Limb (tissue), 2 donors: ENCODE measurements around the gene CATSPER4.
"Not testable (repeated sequence)": the region's sequence is repeated elsewhere in the genome, so short reads cannot be mapped to it uniquely, and the experiment has no call there.

Experiments
- DNase-seq, 2 donors: peaks; one replicate each; pipeline ENCODE4 v3.0.0-alpha.2; 2016; ENCODE audit errors: extremely low spot score in 2 of 2

Gene CATSPER4

DNA sequence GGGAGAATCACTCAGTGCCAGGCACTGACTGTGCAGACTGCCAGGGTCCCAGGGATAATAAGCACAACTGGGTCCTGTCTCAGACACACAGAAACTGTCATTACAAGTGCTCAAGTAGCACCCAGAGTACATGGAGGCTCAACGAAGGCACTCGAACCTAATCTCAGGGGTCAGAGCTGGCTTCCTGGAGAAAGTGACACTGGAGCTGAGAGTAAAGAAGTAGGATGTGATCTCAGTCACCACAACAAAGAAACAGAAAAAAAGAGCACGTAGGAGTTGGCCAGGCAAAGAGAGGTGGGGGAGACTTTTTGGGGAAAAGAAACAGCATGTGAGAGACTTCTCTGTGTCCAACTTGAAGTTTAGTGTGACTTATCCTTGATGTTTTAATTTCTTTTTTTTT is 1.3 kb downstream of the CATSPER4 start:
- DNase-seq, result no peak

DNA sequence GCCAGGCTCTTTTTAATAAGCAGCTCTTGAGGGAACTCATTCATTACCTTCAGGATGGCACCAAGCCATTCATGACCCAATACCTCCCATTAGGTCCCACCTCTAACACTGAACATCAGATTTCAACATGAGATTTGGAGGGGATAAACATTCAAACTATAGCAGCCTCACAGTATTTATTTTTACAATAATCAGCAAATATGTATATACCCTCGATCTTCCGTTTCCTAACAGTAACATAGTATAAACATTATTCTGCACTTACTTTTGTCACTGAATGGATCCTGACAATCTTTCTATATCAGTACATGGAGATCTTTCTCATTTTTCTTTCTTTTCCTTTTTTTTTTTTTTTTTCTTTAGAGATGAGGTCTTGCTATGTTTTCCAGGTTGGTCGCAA is 5.4 kb downstream of the CATSPER4 start:
- DNase-seq, result no peak

GRCh38 chr1:26197301-26197700 is 6.9 kb downstream of the CATSPER4 start:
- DNase-seq, result no peak

DNA sequence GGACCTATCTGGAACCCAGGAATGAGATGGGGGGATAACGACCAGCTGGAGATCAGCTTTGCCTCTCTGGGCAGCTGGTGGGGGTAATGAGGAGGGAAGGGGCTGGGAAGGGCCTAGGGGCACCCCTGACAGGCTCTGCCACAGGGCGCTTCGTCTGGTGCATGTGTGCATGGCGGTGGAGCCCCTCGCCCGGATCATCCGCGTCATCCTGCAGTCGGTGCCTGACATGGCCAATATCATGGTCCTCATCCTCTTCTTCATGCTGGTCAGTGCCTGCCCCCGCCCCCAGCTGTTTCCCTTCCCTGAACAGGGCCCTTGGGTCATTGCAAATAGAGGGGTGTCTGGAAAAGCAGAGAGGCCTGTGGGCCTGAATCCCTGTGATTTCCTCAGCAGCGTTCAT is 7.4 kb downstream of the CATSPER4 start:
- no peak for DNase-seq

DNA sequence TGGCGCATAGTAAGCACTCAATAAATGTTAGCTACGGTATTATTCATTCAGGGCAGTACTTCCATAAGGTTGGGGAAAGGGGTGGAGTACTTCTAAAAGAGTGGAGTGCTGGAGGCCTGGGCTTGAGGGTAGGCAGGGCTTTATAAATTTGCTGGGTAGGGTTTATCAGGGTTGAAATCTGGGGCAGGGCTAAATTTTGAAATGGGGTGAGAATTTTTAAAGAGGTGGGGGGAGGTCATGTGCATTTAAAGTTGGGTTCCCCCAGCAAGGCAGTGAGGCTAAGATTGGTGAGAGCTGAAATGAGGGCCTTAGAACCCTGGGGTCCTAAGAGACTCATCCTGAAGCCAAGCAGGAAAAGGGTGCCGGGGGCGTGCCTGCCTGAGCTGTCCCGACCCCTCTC is 10.0 kb downstream of the CATSPER4 start:
- DNase-seq, result no peak

- no peak for DNase-seq
Measured at GRCh38 chr1:26203642-26204318, 13.4 kb downstream of the CATSPER4 start.

DNA sequence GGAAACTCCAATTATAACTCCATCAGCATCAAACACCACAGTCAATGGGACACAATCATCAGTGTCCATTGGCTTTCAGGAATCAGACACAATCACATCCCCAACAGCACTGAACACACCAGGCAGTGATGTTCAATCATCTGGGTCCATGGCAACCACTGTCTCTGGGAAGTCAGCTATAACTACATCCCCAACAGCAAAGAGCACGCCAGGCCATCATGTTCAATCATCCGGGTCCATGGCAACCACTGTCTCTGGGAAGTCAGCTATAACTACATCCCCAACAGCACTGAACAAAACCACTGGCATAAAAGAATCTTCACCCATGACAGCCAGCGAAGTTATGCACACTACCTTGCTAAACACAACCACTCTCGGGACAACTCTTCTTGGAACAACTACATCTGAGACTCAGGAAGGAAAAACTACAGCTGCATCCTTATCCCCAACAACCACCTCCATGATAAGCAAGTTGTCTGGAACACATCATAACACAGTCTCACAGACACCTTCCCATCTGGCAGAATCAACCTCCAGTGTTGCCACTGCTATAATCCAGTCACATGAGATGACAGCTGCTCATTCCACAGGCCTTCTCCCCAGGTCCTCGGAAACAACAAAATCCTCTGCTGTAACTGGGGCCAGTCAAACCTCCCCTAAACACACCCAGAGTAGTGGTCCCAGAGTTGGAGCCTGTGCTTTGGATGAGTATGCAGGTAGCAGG is 19.9 kb downstream of the CATSPER4 start:
- no peak for DNase-seq

DNA sequence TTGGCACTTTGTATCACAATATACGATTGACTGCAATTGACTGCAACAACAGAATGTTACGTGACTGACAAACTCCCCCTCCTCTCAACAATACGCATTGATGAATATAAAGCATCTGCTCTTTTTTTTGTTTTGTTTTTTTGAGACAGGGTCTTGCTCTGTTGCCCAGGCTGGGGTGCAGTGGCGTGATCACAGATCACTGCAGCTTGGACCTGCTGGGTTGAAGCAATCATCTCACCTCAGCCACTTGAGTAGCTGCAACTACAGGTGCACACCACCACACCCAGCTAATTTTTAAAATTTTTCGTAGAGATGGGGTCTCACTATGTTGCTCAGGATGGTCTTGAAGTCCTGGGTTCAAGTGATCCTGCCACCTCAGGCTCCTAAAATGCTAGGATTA is 22.3 kb downstream of the CATSPER4 start:
- DNase-seq, result no peak

- DNase-seq, result no peak
Measured at GRCh38 chr1:26213335-26213905, 23.0 kb downstream of the CATSPER4 start.

DNA sequence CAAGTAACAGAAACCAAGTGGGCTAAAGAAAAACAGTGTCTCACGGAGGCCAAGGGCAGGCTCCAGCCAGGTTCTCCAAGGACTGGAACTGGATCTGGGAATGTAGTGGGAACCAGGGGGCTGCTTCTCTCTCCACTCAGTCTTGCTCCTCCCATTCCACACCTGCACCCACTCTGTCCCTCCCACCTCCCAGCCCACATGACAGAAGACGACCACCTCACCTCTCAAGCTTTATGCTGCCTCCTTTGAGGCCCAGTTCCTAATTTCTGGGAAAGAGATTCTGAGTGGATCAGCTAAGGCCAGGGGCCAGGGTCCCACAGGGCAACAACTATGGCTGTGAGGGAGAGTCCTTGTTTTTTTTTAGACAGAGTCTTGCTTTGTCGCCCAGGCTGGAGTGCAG is 24.8 kb downstream of the CATSPER4 start:
- DNase-seq, result no peak

- no peak for DNase-seq
Measured at GRCh38 chr1:26218906-26219494, 28.6 kb downstream of the CATSPER4 start.

DNA sequence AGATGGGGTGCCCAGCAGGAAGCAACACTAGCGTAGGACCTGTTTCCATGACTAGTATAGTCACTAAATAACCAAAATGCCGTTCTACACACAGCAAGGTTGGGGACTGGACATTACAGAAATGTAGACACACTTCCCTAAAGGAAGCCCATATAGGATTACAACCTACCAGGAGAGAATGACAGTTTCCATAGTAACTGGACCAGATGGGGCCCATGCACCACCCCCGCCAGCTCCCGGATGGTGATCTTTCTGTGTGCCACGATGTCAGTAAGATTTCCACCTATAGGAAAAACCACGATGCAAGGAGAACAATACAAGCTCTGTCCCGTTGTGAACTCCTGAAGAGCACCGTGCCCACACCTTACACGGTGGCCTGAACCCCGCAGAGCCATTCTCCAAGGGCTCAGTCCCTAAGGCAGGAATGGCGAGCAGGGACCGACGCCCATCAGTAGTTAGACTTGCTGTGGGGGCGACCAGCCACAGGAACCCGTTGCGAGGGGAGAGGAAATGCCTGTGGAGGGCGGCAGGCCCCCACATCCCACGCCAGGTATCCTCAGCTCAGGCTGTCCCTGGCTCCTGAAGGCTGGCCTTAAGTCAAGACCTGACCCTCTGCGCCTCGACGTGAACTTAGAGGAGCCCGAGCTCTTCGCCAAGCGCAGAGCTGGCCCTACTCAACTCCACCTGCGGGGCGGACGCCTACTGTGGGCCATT is 30.0 kb downstream of the CATSPER4 start:
- no peak for DNase-seq

DNA sequence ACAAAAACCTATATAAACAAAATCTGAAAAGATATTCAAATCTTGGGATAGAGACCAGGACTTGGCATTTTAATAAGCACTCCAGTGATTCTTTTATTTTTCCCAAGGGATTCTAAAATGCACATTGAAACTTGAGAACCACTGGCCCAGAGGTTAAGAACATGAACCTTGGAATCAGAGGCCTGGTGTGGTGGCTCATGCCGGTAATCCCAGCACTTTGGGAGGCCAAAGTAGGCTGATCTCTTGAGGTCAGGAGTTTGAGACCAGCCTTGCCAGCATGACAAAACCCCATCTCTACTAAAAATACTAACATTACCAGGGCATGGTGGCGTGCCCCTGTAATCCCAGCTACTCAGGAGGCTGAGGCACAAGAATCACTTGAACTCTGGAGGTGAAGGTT is 30.7 kb downstream of the CATSPER4 start:
- DNase-seq, result no peak

DNA sequence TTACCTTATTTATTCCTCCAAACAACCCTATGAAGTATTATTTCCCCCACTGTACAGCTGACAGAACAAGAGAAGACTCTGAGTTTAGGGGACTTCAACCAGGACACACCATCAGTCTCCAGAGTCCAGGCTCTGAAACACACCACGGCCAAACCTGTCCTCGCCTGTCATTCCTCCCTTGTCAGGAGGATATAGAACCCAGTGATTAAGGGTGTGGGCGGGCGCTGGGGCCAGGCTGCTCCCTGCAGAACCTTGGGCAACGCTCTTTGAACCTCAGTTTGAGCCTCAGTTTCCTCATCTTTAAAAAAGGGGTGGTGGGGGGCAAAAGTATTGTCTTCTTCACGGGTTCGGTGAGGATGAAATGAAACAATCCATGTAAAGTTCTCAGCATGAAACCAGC is 34.2 kb downstream of the CATSPER4 start:
- no peak for DNase-seq

DNA sequence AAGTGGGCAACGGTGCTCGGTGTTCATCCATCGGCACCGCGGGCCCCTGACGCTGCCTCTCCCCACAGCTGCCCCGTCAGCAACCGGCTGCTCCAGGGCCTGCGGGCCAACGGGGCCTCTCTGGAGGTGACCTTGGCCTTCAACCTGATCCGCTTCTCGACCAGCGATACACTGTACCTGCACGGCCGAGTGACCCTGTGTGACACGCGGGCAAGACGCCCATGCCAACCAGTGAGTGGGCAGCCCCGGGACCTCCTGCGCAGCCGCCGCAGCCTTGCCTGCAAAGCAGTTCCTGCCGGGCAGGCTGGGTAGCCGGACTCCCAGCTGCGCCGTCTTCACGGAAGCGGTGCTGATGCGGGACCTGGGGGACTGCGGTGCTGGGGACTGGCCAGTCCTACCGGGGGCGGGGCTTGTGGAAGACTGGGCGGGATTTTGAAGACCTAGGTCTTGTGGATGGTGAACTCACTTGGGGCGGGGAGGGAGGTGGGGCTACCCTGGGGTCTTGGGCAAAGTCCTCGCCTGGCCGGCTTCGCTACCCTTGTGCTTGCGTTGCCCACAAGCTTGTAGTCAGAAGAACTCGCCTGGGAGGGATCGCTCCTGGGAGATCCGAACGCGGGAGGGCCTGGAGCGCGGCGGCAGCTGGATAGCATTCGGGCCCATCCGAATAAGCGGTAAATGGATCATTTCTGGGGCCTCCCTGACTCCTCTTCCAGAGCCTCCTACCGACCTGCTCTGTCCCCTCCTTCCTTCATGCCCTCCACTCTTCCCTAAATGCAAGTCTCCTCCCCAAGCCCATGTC is 34.8 kb downstream of the CATSPER4 start:
- DNase-seq, result peak; percentile 9 to 74

- not testable (repeated sequence) for DNase-seq
Measured at GRCh38 chr1:26230682-26231081, 40.3 kb downstream of the CATSPER4 start.

DNA sequence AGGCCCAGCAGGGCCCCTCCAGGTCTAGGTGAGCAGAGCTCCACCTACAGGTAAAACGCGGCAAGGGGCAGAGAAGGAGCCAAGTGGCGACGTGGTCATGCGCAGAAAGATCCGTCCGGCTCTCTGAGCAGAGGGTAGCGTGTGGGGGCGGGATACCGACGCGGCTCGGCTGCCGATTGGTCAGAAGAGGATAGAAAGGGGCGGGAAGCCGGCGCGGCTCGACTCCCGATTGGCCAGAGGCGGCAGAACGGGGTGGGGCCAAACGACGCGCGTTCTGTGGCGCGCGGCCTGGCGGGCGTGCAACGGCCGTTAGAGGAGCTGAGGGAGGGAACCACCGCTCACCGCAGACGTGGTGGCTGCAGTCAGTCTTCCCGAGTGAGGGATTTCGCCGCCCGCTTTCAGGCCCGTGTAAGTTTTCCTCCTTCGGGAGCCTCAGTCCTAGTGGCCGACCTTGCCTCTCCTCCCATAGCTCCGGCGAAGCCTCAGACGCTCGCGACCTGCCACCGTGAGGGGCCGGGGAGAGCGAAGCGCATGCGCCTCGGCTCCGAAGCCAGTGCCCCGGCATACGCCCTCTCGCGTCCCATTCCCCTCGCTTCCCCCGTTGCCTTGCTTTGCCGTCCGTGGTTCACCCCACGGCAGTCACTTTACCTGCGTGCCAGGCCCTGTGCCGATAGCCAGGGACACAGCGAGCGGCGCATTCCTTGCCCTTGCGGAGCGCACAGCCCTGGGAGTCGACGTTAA is 43.7 kb downstream of the CATSPER4 start, which contains the start of gene CEP85:
TSS of gene CEP85 (plus strand) at position 298 of the 741 bp plus-strand sequence. CDS start 5,584 bp downstream, outside the sequence.
- DNase-seq, result peak; percentile 98 to 99

- DNase-seq, result peak in 1 of 2 donors; percentile 43
Measured at GRCh38 chr1:26234644-26235370, 44.4 kb downstream of the CATSPER4 start.

- DNase-seq, result no peak
Measured at GRCh38 chr1:26237230-26237966, 47.0 kb downstream of the CATSPER4 start.
